ENCODE results near the gene MYO7B. TPM values are rescaled to one million over a fixed set of nuclear protein-coding genes. Genes with fewer than 3 reads are reported as not detected.

The MYO7B gene
- total RNA-seq, 1 donor from 2014 or later = 0.04 TPM

DNA sequence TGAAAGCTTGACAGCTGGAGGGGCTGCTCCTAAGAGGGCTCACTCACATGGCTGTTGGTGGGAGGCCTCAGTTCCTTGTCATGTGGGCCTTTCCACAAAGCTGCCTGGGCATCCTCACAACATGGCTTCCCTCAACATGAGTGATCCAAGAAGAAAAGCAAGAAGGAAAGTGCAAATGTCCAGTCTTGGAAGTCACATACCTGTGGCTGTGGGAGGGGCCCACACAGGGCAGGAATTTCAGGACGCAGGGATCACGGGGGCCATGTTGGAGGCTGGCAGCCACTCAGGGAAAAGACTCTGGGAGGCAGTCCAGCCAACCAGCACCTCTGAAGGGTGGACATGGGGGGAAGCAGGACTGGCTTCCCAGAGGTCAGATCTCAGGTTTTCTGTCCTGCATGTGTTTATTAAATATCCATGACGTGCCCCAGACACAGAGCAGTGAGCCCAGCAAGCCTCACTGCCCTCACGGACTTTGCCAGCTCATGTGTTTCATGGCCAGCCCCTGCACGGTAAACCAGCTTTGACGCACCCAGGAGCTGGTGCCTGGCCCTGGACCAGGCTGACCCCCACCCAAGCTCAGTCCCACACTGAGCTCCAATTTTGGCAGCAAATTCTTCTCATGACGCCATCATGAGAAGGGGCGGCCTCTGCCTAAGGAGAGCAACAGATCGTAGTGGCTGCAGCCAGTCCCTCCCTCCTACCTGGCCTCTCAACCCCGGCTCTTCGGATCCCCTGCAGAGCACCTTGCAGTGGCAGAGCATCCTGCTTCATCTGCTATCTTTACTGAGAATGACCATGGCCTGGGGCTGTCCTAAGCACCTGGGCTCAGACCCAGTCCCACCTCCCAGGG lies 75.8 kb downstream of the MYO7B start:
- ATAC-seq = peak; percentile 7

DNA sequence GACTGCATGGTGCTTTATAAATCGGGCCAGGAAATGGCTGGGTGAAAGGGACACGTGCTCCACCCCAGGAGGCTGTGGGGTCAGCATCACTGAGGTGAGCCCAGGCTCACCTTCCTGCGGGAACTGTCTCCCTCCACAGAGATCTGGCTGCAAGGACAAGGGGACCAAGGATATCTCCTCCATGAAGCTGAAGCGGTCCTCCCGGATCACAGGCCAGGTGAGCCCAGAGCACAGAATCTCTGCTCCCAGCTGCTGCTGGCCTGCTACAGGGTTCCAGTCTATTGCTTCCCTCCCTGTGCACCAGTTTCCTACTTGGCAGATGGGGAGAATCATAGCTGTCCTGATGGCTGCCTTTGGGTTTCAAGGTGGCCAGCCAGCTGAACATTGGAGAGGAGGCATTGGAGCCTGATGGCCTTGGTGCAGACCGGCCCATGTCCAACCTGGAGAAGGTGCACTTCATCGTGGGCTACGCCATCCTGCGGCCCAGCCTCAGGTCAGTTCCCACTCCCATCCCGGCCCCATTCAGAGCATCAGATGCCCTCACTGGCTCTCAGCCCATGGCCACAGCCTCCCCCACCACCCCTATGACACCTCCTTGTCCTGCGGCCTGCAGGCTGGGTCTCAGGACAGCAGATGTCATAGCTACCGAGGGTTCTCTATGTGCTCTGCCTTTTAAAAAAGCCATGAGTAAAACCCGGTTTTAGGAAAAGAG lies 76.8 kb downstream of the MYO7B start:
- ATAC-seq = no peak

DNA sequence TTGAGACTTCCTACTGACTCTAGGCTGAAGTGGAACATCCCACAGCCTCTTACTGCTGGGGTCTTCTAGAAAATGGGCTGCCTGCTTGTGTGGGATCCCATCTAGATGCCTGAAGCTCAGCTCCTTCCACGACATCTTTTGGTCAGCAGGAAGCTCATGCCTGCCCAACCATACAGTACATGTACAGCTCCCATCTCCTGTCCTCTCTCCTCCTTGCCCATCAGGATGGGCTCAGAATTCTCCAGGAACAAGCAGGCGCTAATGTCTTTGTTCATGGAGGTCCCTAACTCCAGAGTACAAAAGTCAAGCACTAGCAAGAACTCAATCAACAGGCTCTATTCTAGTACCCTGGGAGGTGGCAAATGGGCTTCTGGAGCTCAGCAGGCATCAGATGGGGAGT lies 78.8 kb downstream of the MYO7B start:
- ATAC-seq = no peak

DNA sequence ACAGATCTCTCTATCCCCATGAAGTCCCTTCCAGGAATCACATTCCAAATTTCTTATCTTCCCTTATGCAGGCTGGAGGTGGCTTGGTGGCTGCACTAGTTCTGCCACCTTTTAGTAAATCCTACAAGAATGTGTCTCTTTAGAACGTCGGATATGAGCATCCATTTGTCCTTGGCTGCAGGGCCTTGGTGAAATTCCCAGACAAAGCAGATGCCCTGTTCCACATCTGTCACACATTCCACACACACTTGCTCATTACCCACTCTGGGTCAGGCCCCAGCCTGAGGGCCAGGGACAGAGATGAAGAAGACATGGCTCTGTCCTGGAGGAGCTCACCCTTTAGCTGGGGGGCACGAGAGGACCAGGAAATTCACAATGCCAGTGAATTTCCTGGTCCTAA lies 79.2 kb downstream of the MYO7B start:
- ATAC-seq = no peak

DNA sequence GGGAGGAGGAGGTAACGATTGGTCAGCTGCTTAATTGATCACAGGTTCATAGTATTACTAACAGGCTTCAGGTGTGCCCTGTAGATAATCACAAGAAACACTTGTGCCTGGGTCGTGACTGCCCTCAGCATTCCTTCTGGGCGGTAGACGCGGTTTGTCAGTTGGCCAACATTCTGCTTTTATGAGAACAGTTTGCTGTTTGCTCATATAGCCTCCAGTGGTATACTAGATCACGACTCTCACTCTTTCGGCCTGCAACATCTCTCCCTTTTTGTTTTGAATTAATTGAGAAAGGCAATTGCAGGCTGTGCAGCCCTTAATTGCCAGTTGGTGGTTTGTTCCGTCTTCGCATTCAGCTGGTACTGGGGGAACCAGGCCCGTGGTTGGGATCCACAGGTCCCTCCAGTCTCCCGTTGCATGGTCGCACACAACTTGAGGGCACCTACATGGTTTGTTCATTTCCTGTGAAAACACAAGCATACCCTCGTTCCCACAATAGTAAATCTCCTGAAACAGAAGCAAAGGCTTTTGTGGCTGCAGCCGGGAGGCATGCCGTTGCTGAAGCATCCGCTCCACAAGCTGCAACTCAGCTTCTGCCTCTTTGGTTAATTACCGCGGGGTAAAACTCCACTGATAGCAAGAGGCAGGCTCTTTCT lies 80.2 kb downstream of the MYO7B start:
- no peak for ATAC-seq

DNA sequence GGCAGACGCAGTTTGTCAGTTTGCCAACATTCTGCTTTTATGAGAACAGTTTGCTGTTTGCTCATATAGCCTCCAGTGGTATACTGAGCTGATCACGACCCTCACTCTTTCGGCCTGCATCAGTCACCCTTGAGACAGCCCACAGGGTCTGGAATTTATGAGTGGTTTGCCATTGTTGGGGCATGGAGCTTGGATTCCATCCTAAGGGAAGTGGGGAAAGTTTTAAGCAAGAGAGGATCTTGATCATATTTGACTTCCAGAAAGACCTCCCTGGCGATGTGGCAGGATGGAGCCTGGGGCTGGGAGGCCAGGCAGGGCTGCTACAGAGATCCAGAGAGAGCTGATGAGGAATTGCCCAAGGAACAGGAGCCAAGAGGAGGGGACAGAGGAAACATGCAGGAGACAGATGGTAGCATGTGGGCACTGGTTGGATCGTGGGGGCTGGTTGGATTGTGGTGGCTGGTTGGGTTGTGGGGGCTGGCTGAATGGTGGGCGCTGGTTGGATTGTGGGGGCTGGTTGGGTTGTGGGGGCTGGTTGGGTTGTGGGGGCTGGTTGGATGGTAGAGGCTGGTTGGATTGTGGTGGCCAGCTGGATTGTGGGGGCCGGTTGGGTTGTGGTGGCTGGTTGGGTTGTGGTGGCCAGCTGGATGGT lies 83.2 kb downstream of the MYO7B start:
- no peak for ATAC-seq

DNA sequence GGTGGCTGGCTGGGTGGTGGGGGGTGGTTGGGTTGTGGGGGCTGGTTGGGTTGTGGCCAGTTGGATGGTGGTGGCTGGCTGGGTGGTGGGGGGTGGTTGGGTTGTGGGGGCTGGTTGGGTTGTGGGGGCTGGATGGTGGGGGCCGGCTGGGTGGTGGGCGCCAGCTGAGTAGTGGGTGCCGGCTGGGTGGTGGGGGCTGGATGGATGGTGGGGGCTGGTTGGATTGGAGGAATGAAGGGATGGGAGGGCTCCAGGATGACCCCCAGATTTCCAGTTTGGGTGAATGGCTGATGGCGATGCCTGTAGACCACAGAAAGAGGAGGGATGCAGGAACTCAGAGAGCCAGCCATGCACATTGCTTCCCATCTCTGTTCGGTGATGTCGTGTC lies 83.7 kb downstream of the MYO7B start:
- ATAC-seq = no peak

DNA sequence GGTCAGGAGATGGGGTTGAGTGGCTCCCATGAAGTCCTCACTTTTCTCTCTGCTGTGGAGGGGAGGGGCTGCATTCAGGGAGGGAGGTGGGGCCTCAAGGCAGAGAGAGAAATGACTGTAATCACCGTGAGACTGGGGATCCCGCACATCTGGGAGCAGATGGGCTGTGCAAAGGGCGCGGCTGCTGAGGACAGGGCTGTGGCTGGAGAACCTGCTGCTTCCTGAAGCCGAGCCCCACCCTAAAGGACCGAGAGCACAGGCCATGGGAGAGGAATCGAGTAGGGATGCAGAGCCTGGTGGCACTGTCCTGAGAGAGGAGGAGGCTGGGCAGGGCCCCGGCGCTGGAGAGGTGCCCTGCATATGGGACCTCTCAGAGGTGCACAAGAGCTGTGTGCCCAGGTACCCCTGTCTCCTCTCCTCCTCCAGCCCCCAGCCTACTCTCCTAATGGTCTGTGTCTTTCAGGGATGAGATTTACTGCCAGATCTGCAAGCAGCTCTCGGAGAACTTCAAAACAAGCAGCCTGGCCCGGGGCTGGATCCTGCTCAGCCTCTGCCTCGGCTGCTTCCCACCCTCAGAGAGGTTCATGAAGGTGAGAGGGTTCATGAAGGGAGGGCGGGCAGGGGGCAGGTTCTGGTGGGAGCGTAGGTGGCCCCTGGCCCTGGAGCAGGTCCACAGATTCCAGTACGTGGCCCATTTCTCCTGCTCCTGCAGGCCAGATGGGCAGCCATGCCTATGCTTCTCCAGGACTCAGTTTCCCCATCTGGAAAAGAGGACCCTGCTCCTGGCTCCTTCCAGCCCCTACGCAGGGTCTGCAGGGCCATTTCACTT lies 84.6 kb downstream of the MYO7B start:
- peak; percentile 6 for ATAC-seq

DNA sequence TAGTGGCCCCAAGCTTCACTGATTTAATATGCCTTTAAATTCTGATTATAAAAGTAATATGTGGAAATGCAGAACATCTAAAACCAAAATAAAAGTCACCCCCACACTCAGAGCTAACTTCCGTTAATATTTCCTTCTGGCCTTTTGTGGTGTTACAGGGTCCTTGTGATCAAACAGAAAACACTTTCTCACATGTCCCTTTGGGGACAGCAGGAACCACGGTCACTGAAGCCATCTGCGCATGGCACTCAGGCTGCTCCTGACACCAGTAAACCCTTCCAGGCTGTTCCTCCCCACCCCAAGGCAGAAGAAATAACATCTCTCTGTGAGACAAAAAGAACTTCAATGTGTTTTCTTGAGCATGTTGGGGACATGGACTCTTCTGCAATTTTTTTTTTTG lies 85.4 kb downstream of the MYO7B start:
- no peak for ATAC-seq

DNA sequence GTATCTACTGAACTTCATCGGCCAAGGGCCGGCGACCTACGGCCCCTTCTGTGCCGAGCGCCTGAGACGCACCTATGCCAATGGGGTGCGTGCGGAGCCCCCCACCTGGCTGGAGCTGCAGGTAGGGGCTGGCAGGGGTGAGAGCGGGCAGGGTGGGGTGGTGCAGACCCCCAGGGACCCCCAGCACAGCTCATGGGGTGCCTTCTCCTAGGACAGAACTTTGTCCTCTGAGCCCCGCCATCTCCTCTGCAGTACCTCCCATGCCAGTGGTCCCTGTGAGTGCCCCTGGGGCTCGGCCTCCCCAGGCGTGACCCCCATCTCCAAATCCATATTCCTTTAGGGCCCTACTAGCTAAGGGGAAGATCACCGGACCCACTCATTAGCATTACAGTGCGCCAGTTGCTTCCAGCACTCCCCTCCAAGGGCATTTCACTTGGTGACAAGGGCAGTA lies 86.5 kb downstream of the MYO7B start:
- ATAC-seq = no peak

DNA sequence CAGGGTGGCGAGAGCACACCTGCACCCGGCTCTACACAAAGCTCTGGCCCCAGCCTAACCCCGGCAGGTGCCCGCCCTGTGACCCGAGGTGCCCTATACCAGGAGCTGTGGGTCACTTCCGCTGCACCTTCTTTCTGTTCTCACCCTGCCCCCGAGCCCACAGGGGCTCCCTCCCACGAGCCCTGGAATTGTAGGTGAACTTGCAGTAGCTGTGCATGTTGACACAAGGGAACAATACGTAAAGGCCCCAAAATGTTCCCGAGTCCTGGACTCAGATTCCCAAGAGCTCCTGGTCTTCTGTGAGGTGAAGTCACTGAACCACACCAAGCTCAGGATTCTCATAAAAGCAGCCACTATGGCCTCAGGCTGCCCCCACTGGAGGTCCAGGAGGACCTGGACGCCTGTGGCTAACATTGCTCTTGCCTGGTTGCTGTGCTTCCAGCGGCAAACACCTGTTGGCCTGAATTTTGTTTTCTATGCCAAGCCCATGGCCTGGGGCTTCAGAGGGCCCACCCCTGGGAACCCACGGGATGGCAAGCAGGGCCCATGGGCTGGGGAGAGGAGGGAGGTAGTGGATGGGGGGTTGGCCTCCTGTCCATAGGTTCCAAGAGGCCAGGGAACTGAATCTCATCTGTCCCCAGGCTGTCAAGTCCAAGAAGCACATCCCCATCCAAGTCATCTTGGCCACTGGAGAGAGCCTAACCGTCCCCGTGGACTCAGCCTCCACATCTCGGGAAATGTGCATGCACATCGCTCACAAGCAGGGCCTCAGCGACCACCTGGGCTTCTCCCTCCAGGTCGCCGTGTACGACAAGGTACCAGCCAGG lies 87.3 kb downstream of the MYO7B start:
- ATAC-seq = no peak

DNA sequence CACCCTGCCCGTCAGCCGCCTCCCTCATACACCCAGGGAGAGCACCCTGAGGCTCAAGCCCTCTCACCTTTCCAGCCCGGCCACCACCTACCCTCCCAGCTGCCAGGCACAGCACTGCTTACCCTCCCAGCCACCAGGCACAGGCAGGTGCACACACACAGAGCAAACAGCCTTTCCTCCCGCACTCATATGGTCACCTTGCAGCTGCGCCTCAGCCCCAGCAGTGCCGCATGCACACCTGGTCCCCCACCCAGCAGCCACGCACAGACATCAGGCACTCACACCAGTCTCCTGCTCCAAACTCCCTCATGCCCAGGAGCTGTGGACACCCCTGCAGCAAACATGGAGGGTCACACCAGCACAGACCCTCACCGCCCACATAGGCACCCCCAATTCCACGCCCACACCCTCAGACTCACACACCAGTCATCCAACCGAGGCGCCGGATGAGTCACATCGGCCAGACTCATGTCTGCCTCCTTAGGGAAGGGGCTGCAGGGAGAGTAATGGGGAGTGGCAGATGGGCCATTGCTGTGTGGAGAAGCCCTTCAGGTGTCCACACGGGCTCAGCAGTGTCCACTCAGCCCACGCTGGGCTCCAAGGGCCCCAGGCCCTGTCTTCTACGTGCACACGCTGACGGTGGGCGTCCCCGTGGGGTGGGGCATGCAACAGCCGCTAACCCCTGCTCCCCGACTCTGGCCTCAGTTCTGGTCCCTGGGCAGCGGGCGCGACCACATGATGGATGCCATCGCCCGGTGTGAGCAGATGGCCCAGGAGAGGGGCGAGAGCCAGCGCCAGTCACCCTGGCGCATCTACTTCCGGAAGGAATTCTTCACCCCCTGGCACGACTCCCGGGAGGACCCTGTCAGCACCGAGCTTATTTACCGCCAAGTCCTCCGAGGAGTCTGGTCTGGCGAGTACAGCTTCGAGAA lies 88.2 kb downstream of the MYO7B start:
- no peak for ATAC-seq

DNA sequence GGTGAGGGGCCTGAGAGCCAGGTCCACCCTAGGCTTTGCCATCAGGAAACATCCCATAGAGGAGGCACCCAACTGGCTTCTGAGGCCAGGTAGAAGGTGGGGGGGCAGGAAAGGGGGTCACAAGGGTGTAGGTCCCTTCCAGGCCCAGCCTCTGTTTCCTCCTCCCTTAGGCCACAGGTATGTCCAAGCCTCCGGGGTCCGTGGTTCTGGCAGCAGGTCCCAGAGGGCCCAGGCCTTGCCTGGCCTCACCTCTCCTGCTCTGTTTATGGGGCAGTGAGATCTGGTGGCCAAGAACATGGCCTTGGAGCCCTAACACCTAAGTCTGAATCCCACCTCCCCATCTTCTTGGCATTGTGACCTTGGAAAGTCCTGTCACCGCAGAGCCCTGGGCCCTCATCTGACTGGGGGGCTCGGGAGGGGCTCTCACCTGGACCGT lies 88.9 kb downstream of the MYO7B start:
- ATAC-seq = no peak

DNA sequence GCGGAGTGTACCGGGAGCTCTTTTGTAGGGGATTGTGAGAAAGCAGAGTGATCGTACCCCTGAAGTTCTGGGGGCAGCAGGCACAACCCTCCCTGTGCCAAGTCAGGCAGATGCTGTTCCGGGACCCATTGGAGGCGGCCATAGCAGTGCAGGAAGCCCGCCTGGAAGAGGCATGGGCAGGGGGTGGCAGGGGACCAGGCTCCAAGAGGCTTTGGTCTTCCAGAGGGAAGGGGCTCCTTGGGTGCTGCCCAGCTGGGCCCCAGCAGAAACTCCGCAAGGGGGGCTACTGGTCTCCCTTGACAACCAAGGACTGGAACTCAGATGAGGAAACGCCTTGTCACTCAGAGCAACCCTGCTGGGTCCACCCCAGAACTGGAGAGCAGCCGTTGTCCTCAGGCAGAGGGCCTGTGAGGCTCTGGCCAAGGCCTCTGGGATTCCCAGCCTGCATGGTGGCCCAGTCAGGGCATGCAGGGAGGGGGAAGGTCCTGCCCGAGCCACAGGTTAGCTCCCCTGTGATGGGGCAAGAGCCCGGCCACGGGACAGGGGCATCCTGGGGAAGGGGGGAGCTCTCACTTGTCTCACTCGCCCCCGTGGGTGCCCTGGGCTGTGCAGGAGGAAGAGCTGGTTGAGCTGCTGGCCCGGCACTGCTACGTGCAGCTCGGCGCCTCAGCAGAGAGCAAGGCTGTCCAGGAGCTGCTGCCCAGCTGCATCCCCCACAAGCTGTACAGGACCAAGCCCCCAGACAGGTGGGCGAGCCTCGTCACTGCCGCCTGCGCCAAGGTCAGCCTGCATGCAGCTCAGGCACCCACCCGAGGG lies 89.5 kb downstream of the MYO7B start:
- ATAC-seq = no peak

DNA sequence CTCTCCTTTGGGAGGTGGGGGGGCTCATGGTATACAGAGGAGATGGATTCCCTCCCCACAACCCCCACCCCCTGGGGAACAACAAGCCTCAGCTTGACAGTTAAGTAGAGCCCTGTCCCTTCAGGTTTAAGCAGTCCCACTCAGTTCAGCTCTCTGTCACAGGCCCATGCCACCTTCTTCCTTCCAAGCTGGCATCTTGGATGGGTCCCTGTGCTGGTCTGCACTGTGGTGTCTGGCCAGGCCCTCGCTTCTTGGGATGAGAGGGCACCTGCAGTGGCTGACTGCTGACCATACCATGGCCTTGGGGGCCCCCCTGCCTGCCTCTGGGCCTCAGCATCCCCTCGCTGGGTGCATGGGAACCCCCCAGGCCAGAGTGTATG lies 90.1 kb downstream of the MYO7B start:
- no peak for ATAC-seq

DNA sequence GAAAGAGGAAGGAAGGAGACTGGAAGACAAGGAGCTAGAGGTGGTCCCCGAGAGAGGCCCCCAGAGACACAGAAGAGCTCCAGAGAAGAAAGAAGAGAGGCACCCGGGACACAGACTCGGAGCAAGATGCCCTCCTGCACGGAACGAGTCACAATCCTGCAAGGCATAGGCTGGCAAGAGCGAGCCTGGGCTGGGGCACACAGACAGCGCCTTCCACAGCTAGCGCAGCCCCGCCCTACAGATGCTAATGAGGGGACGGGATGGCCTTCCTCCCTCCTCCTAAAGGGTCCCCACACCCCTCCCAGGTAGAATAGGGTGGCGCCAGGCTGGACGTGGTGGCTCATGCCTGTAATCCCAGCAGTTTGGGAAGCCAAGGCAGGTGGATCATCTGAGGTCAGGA lies 90.7 kb downstream of the MYO7B start:
- ATAC-seq = no peak

DNA sequence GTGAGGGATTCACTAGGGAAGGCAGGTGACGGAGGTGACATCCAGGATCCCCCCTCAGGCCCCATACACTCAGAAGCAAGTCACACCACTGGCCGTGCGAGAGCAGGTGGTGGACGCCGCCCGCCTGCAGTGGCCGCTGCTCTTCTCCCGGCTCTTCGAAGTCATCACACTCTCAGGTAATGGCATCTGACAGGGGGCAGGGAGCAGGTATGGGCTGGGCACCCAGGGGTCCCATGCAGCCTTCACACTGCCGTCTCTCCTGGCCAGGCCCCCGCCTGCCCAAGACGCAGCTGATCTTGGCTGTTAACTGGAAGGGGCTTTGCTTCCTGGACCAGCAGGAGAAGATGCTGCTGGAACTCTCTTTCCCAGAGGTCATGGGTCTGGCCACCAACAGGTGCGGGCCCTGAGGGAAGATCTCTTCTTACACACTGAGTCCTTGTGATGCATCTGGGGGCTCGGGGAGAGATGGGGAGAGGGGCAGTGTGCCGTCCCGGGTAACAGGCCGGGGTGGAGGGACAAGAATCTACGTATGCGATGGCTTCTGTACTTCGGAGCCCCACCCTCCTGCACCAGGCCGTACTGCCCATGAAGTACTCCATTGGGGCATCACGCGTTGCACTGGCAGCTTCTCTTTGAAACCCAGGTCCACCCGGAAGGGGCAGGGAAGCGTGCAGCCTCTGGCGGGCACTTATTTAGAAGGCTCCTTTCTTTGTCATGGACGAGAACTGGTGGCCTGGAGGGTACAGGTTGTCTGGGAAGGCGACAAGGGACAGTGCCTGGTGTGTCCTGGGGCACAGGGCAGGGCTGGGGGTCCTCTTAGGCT lies 91.6 kb downstream of the MYO7B start:
- ATAC-seq = no peak
